Fibroblast of gingiva (primary cell): ENCODE results near the gene P2RX1.
"Not testable (repeated sequence)": the region's sequence is repeated elsewhere in the genome, so short reads cannot be mapped to it uniquely, and the experiment has no call there.

Source experiments
- DNase-seq: peaks from one replicate; pipeline ENCODE4 v3.0.0-alpha.2; 2011; ENCODE audit warnings: low read depth

The P2RX1 gene

DNA sequence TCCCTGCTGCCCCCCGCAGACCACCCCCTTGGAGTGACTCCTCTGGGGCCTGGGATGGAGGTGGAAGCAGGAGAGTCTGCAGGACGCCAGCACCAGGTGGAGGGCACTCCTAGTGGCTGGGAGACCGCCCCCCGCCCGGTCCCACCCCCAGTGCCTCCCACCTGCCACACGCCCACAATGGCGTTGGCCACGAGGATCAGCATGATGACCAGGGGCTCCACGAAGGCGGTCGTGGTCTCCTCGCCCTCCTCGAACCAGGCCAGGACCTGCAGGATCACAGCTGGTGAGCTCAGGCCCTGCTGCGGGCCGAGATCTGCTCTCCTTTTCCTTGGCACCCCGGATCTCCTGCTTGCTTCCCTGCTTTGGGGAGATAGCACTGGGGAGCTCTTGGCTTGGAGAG lies 35.2 kb upstream of the P2RX1 start:
- no peak for DNase-seq

GRCh38 chr17:3951003-3951402 lies 34.7 kb upstream of the P2RX1 start:
- DNase-seq: no peak

DNA sequence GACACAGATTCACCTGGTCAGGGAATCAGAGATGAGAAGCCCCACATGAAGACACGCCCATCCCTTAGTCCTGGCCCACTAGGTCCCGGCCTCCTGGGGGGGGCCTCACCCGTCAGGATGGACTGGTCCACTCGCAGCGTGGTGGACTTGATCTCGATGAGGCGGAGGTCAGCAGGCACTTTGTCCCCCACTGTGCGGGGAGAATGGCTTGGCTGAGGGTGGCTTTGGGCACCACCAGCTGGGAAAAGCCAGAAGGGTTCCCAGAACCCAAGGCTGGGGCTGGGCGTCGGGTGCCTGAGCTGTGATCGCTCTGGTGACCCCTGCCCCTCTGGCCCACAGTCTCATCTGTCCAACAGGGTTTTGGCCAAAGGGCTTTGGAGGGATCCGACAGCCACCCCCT lies 34.3 kb upstream of the P2RX1 start:
- DNase-seq: no peak

- no peak for DNase-seq
These were observed 33.2 kb upstream of the P2RX1 start for GRCh38 chr17:3949418-3949817.

DNA sequence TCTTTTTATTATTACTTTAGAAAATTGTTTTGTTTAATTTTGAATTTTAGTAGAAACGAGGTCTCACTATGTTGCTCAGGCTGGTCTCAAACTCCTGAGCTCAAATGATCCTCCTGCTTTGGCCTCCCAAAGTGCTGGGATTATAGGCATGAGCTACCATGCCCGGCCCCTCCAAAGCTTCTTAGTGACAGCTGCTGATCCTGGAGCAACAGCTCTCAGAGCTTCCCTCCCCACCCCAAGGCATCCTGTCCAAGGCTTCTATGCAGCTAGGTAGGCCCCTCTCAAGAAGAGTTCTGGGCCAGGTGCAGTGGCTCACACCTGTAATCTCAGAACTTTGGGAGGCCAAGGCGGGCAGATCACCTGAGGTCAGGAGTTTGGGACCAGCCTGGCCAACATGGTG lies 32.3 kb upstream of the P2RX1 start:
- DNase-seq: not testable (repeated sequence)

- DNase-seq: no peak
These were observed 31.1 kb upstream of the P2RX1 start for GRCh38 chr17:3947318-3947810.

DNA sequence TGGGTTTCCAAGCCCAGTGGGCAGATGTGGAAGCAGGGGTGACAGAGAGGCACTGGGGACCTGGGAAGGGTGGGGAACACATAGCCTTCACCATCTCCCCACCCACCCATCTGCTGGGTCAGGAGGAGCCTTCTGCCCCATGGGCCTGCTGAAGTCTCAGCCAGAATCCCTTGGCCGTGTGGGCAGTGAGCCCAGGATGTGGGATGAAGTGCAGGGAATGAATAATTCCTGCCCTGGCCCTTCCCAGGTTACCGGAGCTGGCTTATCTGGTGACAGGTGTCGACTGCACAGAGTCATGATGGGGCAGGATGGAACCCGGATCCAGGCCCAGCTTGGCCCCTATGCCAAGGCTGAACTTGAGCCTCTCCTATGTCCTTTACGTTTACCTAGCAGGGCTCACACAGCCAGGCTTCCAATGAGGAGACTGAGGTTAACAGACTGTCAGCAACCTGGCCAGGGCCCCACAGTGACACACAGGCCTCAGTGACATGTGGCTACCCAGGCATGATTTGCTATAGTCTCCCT lies 30.5 kb upstream of the P2RX1 start:
- DNase-seq: no peak

GRCh38 chr17:3944485-3945388 lies 28.5 kb upstream of the P2RX1 start:
- peak; percentile 44 for DNase-seq

- no peak for DNase-seq
These were observed 27.1 kb upstream of the P2RX1 start for GRCh38 chr17:3943240-3943891.

DNA sequence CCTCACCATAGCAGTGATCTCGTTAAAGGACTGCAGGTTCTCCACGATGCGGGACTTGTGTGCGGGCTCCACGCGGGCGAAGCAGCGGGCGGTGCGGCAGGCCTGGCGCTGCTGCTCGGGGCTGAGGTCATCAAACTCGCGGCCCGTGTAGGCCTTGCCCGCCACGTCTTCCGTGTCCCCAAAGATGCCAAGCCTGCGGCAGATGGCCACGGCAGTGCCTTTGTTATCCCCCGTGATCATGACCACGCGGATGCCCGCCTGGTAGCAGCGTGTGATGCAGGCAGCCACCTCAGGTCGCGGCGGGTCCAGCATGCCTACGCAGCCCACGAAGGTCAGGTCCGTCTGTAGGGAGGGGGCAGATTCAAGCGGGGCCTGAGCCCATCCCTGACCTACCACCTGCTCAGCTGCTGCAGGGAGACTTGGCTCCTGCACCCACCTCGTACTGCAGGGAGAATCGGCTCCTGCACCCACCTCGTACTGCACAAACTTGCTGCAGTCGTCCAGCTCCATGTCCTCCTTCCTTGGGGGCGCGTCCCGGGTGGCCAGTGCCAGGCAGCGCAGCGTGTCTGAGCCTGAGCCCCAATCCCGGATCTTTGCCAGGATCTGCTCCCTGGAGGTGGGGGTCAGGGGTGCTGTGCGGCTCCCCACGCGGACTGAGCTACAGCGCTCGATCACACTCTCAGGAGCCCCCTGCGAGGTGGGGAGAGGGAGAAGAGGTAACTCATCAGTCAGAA lies 24.9 kb upstream of the P2RX1 start:
- no peak for DNase-seq

DNA sequence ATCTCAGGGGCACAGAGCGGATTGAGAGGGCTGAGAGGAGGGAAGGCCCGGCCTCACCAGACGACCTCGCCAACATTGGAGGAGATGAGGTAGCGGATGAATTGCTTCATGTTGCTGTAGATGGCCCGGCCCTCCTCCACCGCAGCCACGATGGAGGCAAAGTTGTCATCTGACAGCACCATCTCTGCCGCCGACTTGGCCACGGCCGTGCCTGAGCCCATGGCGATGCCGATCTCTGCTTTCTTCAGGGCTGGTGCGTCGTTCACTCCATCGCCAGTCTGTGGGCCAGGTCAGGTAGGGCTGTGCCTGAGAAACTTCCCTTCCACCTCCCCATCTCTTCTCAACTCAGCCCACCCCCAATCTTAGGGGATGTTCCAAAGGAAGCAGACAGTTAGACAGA lies 21.1 kb upstream of the P2RX1 start:
- DNase-seq: no peak

- DNase-seq: no peak
These were observed 19.6 kb upstream of the P2RX1 start for GRCh38 chr17:3935825-3936355.

DNA sequence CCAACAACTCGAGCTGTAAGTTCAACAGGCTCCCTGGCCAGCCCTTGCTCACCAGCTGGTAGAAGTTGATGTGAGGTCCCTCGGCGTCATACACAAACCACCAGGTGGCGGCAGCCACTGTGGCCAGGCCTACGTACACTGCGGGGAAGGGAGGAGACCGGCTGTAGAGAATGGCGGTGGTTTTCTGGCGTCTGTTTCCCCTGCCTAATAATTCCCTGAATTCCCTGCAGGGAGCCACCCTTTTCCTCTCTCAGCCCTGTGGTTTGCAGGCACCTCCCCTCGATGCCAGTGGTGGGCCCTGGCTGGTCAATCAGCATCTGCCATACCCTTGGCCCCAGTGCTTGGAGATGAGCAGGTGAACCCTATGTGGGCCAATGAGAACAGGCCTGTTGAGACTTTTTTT lies 18.9 kb upstream of the P2RX1 start:
- DNase-seq: peak; percentile 29

GRCh38 chr17:3929764-3930163 lies 13.5 kb upstream of the P2RX1 start:
- no peak for DNase-seq

DNA sequence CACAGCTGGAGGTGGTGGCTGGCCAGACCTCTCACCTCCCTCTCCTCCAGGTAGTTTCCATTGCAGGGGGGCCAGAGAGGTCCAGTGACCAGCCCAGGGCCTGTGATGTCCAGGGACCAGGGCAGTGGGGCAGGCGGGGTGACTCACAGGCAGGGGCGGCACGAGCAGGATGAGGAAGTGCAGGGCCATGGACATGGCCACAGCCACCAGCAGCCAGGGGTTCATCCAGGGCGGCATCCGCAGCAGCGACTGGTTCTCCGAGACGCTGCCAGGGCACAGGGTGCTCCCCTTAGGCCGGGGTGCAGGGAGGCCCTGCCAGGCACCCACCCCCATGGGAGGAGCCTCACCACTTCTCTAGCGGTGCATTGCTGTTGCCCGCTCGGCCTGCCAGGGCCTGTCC lies 12.9 kb upstream of the P2RX1 start:
- no peak for DNase-seq

- no peak for DNase-seq
These were observed 12.1 kb upstream of the P2RX1 start for GRCh38 chr17:3928406-3928805.

DNA sequence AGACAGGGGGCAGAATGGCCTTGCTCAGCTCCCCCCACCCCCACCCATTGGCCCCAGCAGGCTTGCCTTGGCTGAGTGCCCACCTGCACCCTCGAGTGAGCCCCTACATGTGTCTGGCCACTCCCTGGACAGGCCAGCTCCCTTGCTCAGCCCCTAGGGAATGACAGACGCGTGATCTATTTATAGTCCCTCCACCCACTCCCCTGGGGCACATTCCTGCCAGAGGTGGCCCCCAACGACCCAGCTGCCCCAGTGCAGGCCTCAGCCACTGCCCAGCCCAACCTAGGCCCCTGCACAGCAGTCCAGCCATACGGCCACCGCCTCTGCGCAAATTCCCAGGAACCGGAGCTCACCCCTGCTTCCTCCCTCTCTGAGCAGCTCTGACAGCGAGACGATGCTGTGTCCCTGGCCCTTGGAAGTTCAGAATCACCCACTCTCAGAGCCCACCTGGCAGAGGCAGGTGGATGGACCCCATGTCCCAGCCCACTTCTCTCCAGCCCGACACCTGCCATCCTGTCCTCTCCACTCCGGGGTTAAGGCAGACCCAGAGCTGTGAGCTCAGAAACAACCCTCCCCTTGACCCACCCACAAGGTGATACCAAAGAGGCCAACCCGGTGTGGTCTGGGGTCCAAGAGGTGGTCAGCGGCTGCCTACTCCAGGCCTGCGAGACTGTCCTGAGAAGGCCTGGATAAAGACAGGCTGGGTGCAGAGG lies 11.5 kb upstream of the P2RX1 start:
- no peak for DNase-seq

GRCh38 chr17:3926860-3927627 lies 10.8 kb upstream of the P2RX1 start:
- no peak for DNase-seq

DNA sequence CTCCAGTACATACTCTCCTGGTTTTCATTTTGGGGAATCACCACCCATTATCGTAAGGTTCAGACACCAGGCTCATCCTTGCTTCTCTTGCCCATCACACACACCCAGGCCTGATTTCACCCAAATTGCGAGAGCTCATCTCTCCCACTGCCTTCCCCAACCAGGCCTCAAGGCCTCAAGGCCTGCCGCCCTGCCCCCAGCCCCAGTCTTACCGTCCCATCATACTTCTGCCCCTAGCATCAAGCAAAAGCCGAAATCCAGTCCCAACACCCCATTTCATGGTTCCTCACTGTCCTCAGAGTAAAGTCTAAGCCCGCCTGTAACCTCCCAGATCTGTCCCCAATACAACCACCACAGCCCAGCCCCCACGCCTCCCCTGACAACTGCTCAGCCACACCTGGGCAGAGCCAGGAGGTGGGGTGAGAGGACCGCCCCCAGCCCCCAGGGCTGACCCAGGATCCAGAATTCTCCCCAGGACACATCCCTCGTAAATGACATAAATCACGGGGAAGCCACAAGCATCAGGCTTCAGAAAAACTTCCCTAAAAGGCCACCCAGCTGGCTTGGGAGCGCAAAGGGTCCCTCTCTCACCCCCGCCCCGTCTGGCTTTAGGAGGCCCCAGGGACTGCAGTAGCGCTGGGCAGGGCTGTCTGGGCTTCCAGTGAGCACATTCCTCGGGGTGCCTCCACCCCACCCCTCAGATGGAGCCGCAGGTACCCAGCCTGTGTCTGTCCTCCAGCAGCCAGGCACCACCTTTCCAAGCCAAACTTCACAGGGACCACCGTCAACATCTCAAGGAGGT lies 9.6 kb upstream of the P2RX1 start:
- no peak for DNase-seq
